ENCODE data around the gene CSMD2.

GRCh38 chr1:33586106-33586505 lies 578.9 kb downstream of the CSMD2 start:
- TF ChIP-seq CTCF (IDR thresholded peaks at IDR 0.05) (no peak), EP300 (IDR thresholded peaks at IDR 0.05) (no peak)
